ENCODE results near the gene SLC10A7. TPM values are rescaled to one million over a fixed set of nuclear protein-coding genes. Genes with fewer than 3 reads are reported as not detected.

Gene SLC10A7
- total RNA-seq, 1 experiment from 2014 or later = 3.9 TPM

GRCh38 chr4:146522098-146522868 is 543 bp upstream of the SLC10A7 start:
- Mint-ChIP-seq H3K27me3 (ENCODE audit: low read depth) (peaks cover 16% of the 10 kb centered on the region), H3K36me3 (ENCODE audit: insufficient read depth in 1 of 3, low read depth in 3 of 3) (no peaks in the 10 kb centered on the region; a peak in 1 of 7 replicates), H3K27ac (no peak overlapping the region), H3K4me1 (peaks cover 3 to 5% of the 10 kb centered on the region in 2 experiments), H3K4me3 (no peak overlapping the region), H3K9me3 (no peaks in the 10 kb centered on the region)
- Histone ChIP-seq H4K20me1 (ENCODE audit: control insufficient read depth, insufficient read depth, insufficient read length) (no peaks in the 10 kb centered on the region), H3K56ac (ENCODE audit: insufficient read length, low read depth, low read length) (no peak overlapping the region), H3K79me2 (ENCODE audit: insufficient read depth, low read length) (peaks cover 2% of the 10 kb centered on the region; the same call in 1 of the 2 replicates), H3K9ac (ENCODE audit: extremely low read depth, insufficient read length, low read length) (peak overlapping the region; percentile 12), H2BK12ac (ENCODE audit: insufficient read length, low read depth, low read length) (no peak overlapping the region), H3K4me1 (ENCODE audit: insufficient read depth, low read length) (no peaks in the 10 kb centered on the region), H4K5ac (ENCODE audit: insufficient read length, low read depth, low read length) (no peak overlapping the region), H2BK20ac (ENCODE audit: low read depth, low read length, poor library complexity, severe bottlenecking) (no peak overlapping the region), H3K27me3 (ENCODE audit: insufficient read depth, low read length) (peaks cover 12% of the 10 kb centered on the region; the same call in 1 of the 2 replicates), H3K18ac (ENCODE audit: insufficient read length, low read depth, low read length) (no peak overlapping the region), H3T11ph (ENCODE audit: low read length) (no peak overlapping the region), H3K27ac (ENCODE audit: insufficient read length, low read depth, low read length) (no peak overlapping the region), H2BK15ac (ENCODE audit: low read depth, low read length) (no peak overlapping the region), H3K23ac (ENCODE audit: insufficient read length, low read depth, low read length) (no peak overlapping the region), H3K4me2 (ENCODE audit: insufficient read depth, insufficient read length, low read length) (peak overlapping the region; percentile 67), H3K79me1 (ENCODE audit: insufficient read depth, low read depth, low read length, poor library complexity, severe bottlenecking) (no peaks in the 10 kb centered on the region), H4K8ac (replicated peaks; ENCODE audit: insufficient read length, low read depth, low read length) (no peak overlapping the region), H2AFZ (ENCODE audit: low read length) (no peak overlapping the region), H3K23me2 (ENCODE audit: insufficient read length, low read depth, low read length, poor library complexity, severe bottlenecking) (peaks cover 3% of the 10 kb centered on the region), H4K91ac (ENCODE audit: insufficient read length, low read depth, low read length) (no peak overlapping the region), H2AK5ac (ENCODE audit: insufficient read length, low read length) (no peak overlapping the region), H3K9me3 (ENCODE audit: control insufficient read depth, low read depth, low read length) (no peaks in the 10 kb centered on the region), H3K4ac (ENCODE audit: low read depth, low read length) (no peak overlapping the region), H2BK5ac (ENCODE audit: insufficient read length, low read length) (no peak overlapping the region), H2BK120ac (ENCODE audit: low read depth, low read length, poor library complexity, severe bottlenecking) (no peak overlapping the region), H3K14ac (ENCODE audit: insufficient read depth, low read length) (peak overlapping the region; percentile 18; the same call in 1 of the 2 replicates)
- WGBS (ENCODE audit: extremely low coverage, insufficient read length, low lambda C conversion rate) = no CpG with 5 or more reads among the region's 62 CpGs
- peak; percentile 77 for DNase-seq
- no peak for TF ChIP-seq CTCF (conservative IDR thresholded peaks at IDR 0.05)
